OCI-LY7 (cell line): ENCODE data around the gene NAV3. TPM values are rescaled to one million over a fixed set of nuclear protein-coding genes. Genes with fewer than 3 reads are reported as not detected.

Experiments used
- BruUV-seq: library from RNA; stranded (reverse); fragments of 400-500 nt; replicated peaks from 2 replicates; lab custom pipeline; 2021; lab: Mats Ljungman, UMichigan
- CTCF ChIA-PET: fragments of 300-600 bp; sonication (Branson Sonifier 250); formaldehyde crosslinking; loops from one replicate; lab custom pipeline; 2022; ENCODE audit warnings: antibody characterized with exemption; ENCODE audit not compliant: unreplicated experiment; lab: Charles Lee
- POLR2A ChIA-PET: fragments of 300-600 bp; sonication (Branson Sonifier 250); formaldehyde crosslinking; loops from one replicate; lab custom pipeline; 2022; ENCODE audit warnings: antibody characterized with exemption; lab: Charles Lee
- DNase-seq: peaks from one replicate; pipeline ENCODE4 v3.0.0-alpha.2; 2015; ENCODE audit warnings: low spot score
- H2AFZ ChIP-seq: fragments of 200-600 bp; sonication (generic), shearing (Covaris generic); 2 replicates; pipeline ENCODE4 v1.6.1; 2014; ENCODE audit warnings: mild to moderate bottlenecking, antibody characterized with exemption, low read length, moderate library complexity
- H3K27ac ChIP-seq: fragments of 200-600 bp; sonication (generic); 2 replicates; pipeline ENCODE4 v1.5.1; 2014; ENCODE audit warnings: mixed run types, low read depth, mild to moderate bottlenecking, moderate library complexity, low read length, inconsistent platforms; ENCODE audit not compliant: poor library complexity, severe bottlenecking
- H3K36me3 ChIP-seq: fragments of 200-600 bp; sonication (generic); 2 replicates; pipeline ENCODE4 v1.6.1; 2014; ENCODE audit warnings: mild to moderate bottlenecking, antibody characterized with exemption, low read length, moderate library complexity, mixed read lengths; ENCODE audit not compliant: insufficient read depth
- H3K4me1 ChIP-seq: fragments of 200-600 bp; sonication (generic); 2 replicates; pipeline ENCODE4 v1.5.1; 2014; ENCODE audit warnings: mild to moderate bottlenecking, low read length; ENCODE audit not compliant: insufficient read depth, poor library complexity, severe bottlenecking
- H3K4me2 ChIP-seq: fragments of 200-600 bp; sonication (generic); 2 replicates; pipeline ENCODE4 v1.6.1; 2014; ENCODE audit warnings: mild to moderate bottlenecking, low read length
- H3K4me3 ChIP-seq: fragments of 200-600 bp; sonication (generic); 2 replicates; pipeline ENCODE4 v1.5.1; 2014; ENCODE audit warnings: mild to moderate bottlenecking, low read depth, low read length; ENCODE audit not compliant: poor library complexity, severe bottlenecking
- H3K79me2 ChIP-seq: fragments of 200-600 bp; sonication (generic); 2 replicates; pipeline ENCODE4 v1.6.1; 2016; ENCODE audit warnings: low read depth, mild to moderate bottlenecking, low read length, moderate library complexity, mixed read lengths; ENCODE audit not compliant: insufficient read depth
- H3K9me2 ChIP-seq: fragments of 200-600 bp; sonication (generic); 2 replicates; pipeline ENCODE4 v1.6.1; 2016; ENCODE audit warnings: mild to moderate bottlenecking, low read length, mixed read lengths; ENCODE audit not compliant: insufficient read depth
- H3K9me3 ChIP-seq: fragments of 200-600 bp; sonication (generic); 2 replicates; pipeline ENCODE4 v1.6.1; 2014; ENCODE audit warnings: mild to moderate bottlenecking, mixed run types, low read length, mixed read lengths
- H4K20me1 ChIP-seq: fragments of 200-600 bp; sonication (generic); 2 replicates; pipeline ENCODE4 v1.6.1; 2014; ENCODE audit warnings: mild to moderate bottlenecking, antibody characterized with exemption, low read length, moderate library complexity, mixed read lengths; ENCODE audit not compliant: insufficient read depth
- CTCF ChIP-seq: fragments of 200-600 bp; sonication (generic); conservative IDR thresholded peaks from 2 replicates; pipeline ENCODE4 v1.5.1; 2014; ENCODE audit warnings: mild to moderate bottlenecking, antibody characterized with exemption, low read length, moderate library complexity, mixed read lengths
- EZH2phosphoT487 ChIP-seq: fragments of 200-600 bp; sonication (generic); IDR thresholded peaks from 2 replicates; pipeline ENCODE4 v1.6.1; 2018; ENCODE audit warnings: low read depth, borderline replicate concordance, mild to moderate bottlenecking, mixed run types, antibody characterized with exemption, low read length, moderate library complexity, mixed read lengths
- intact Hi-C: fragments of 100-400 bp; cut with micrococcal nuclease; formaldehyde crosslinking; loops from one replicate; pipeline ENCODE4 v1.10.0; 2022; ENCODE audit not compliant: unreplicated experiment
- total RNA-seq, 2 experiments: library from RNA; depleted of rRNA in 1 of 2; stranded (reverse); fragments of >200 nt in 1 of 2; shearing (Covaris generic) in 1 of 2; gene quantifications; 2 replicates each; pipeline ENCODE4 v1.2.3, GENCODE V29; 2014 to 2022

The NAV3 gene
- total RNA-seq, 2 experiments from 2014 or later, result 0.68 to 1.6 TPM

DNA sequence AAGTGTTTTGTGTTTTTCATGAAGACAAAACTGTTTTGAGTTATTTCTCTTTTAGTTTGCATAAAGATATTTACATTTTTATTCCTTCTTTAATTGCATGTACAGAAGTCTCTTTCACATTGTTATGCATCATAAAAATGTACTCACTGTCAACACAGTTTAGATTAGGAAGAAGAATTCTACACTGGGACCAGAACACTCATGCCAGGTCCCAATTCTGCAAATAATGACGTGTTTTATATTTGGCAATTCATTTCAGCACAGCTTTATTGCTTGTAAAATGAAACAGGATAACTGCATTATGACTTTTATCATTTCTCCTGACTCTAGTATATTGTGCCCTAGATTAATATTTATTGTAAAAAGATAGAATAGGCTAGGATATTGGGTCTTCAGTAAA lies 369.2 kb downstream of the NAV3 start:
- no peaks in the 10 kb centered on the region for H3K9me2 ChIP-seq
- H3K79me2 ChIP-seq, result no peaks in the 10 kb centered on the region
- ChIA-PET CTCF (no interaction called here), POLR2A (no interaction called here)
- intact Hi-C loops, result no loop called here
- no peak overlapping the region for H3K27ac ChIP-seq
- no peak overlapping the region for H3K4me3 ChIP-seq
- no TSS peak for BruUV-seq
- no peak for DNase-seq
- H2AFZ ChIP-seq, result no peak overlapping the region
- H4K20me1 ChIP-seq, result no peaks in the 10 kb centered on the region
- no peaks in the 10 kb centered on the region for H3K36me3 ChIP-seq
- H3K4me2 ChIP-seq, result no peak overlapping the region
- TF ChIP-seq CTCF (no peak), EZH2phosphoT487 (no peak)
- H3K9me3 ChIP-seq, result no peaks in the 10 kb centered on the region
- no peaks in the 10 kb centered on the region for H3K4me1 ChIP-seq

- Histone ChIP-seq H3K36me3 (no peaks in the 10 kb centered on the region), H3K4me2 (no peak overlapping the region), H3K9me2 (no peaks in the 10 kb centered on the region), H2AFZ (no peak overlapping the region), H3K9me3 (no peaks in the 10 kb centered on the region), H3K79me2 (no peaks in the 10 kb centered on the region), H3K4me3 (no peak overlapping the region), H3K4me1 (no peaks in the 10 kb centered on the region), H4K20me1 (no peaks in the 10 kb centered on the region), H3K27ac (no peak overlapping the region)
- ChIA-PET POLR2A (no interaction called here), CTCF (no interaction called here)
- no peak for DNase-seq
- TF ChIP-seq CTCF (no peak), EZH2phosphoT487 (no peak)
- no TSS peak for BruUV-seq
- intact Hi-C loops, result no loop called here
Observed at GRCh38 chr12:78204926-78205325, 374.2 kb downstream of the NAV3 start.

DNA sequence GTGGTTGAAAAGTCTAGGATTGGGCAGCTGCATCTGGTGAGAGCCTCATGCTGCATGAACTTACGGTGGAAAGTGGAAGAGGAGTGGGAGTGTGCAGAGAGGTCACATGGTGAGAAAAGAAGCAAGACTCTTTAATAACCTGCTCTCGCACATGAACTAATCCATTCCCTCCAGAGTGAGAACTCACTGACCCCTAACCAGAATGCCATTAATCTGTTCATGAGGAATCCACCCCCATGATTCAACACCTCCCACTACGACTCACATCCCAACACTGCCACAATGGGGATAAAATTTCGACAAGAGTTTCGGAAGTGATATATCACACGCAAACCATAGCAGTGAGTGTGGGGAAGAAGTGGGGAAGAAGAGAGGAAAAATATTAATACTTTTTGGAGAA lies 377.4 kb downstream of the NAV3 start:
- ChIA-PET POLR2A (no interaction called here), CTCF (no interaction called here)
- Histone ChIP-seq H3K4me2 (no peak overlapping the region), H4K20me1 (no peaks in the 10 kb centered on the region), H2AFZ (no peak overlapping the region), H3K9me3 (no peaks in the 10 kb centered on the region), H3K36me3 (no peaks in the 10 kb centered on the region), H3K9me2 (no peaks in the 10 kb centered on the region), H3K27ac (no peak overlapping the region), H3K4me3 (no peak overlapping the region), H3K4me1 (no peaks in the 10 kb centered on the region), H3K79me2 (no peaks in the 10 kb centered on the region)
- no peak for DNase-seq
- intact Hi-C loops, result no loop called here
- BruUV-seq, result no TSS peak
- TF ChIP-seq EZH2phosphoT487 (no peak), CTCF (no peak)
